Loucy (cell line): ENCODE measurements around the gene CEBPZOS.

ENCODE experiments used
- EZH2phosphoT487 ChIP-seq: fragments of 200-600 bp; IDR thresholded peaks from 2 replicates; pipeline ENCODE4 v1.6.1; 2018; ENCODE audit warnings: antibody characterized with exemption, mild to moderate bottlenecking, moderate library complexity, borderline replicate concordance
- TF ChIP-seq, protein P1 (sequence below): fragments of 200-600 bp; sonication (generic); conservative IDR thresholded peaks from 2 replicates; pipeline ENCODE4 v1.5.1; 2014; ENCODE audit warnings: mild to moderate bottlenecking, antibody characterized with exemption, low read length

DNA sequence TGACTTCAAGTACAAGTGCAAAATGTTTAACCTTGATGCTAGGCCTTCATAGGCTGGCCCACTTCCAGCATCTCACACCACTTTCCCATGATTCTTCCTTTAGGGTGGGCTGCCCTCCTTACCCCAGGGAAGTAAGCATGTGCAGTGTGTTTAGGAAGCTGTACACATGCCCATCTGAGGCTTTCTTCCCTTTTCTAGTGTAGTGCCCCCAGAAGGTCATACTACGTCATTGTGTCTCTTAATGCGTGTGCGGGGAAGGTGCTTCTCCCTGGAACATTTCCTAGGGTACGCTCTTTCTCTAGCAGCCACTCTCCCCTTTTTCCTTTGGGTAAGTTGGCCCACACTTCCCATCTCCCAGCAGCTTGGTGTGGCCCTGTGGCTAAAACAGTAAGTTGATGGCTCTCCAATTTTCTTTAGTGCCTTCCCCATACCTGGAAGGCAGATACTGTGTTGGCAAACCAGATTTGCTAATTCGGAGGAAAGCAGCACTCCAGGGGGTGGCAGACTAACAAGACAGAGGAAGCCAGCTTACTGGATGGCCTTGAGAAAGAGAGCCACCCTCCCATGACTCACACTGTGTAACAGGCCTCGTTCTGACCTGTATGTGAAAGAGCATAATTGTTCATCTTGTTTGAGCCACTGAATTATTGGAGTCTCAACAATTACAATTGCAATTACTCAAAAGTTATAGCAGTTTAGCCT lies 6.7 kb upstream of the CEBPZOS start:
- TF ChIP-seq, protein P1, sequence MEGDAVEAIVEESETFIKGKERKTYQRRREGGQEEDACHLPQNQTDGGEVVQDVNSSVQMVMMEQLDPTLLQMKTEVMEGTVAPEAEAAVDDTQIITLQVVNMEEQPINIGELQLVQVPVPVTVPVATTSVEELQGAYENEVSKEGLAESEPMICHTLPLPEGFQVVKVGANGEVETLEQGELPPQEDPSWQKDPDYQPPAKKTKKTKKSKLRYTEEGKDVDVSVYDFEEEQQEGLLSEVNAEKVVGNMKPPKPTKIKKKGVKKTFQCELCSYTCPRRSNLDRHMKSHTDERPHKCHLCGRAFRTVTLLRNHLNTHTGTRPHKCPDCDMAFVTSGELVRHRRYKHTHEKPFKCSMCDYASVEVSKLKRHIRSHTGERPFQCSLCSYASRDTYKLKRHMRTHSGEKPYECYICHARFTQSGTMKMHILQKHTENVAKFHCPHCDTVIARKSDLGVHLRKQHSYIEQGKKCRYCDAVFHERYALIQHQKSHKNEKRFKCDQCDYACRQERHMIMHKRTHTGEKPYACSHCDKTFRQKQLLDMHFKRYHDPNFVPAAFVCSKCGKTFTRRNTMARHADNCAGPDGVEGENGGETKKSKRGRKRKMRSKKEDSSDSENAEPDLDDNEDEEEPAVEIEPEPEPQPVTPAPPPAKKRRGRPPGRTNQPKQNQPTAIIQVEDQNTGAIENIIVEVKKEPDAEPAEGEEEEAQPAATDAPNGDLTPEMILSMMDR, result peak; percentile 37; the same call in 1 of the 2 replicates
- TF ChIP-seq EZH2phosphoT487, result no peak
